Stomach smooth muscle (tissue), 2 donors: ENCODE measurements around the gene C11orf86.
"Not testable (repeated sequence)": the region's sequence is repeated elsewhere in the genome, so short reads cannot be mapped to it uniquely, and the experiment has no call there.

Experiments
- H3K27ac ChIP-seq: one replicate; pipeline ENCODE4 v1.7.0; 2013; ENCODE audit warnings: mild to moderate bottlenecking, low read length, inconsistent platforms
- H3K27me3 ChIP-seq, 2 donors: one replicate each; pipeline ENCODE4 v1.7.0; 2013; ENCODE audit warnings: low read length in 2 of 2; ENCODE audit not compliant: insufficient read depth in 2 of 2, control insufficient read depth in 1 of 2
- H3K36me3 ChIP-seq, 2 donors: one replicate each; pipeline ENCODE4 v1.7.0; 2013; ENCODE audit warnings: low read length in 2 of 2; ENCODE audit not compliant: control insufficient read depth in 2 of 2, insufficient read depth in 2 of 2
- H3K4me1 ChIP-seq: one replicate; pipeline ENCODE4 v1.7.0; 2013; ENCODE audit warnings: low read length; ENCODE audit not compliant: control insufficient read depth, insufficient read depth
- H3K4me3 ChIP-seq, 2 donors: one replicate each; pipeline ENCODE4 v1.7.0; 2013; ENCODE audit warnings: low read length in 2 of 2
- H3K9ac ChIP-seq, 2 donors: one replicate each; pipeline ENCODE4 v1.7.0; 2013; ENCODE audit warnings: low read length in 2 of 2, mild to moderate bottlenecking in 1 of 2
- H3K9me3 ChIP-seq, 2 donors: one replicate each; pipeline ENCODE4 v1.7.0; 2013; ENCODE audit warnings: low read length in 2 of 2; ENCODE audit not compliant: control insufficient read depth in 2 of 2
- donor health status: healthy.
- donor health status: Pancreatic carcinoma.

The C11orf86 gene

GRCh38 chr11:66978229-66978628 lies 3.1 kb downstream of the C11orf86 start:
- Histone ChIP-seq H3K4me1 (no peaks in the 10 kb centered on the region), H3K27me3 (peaks cover 2 to 3% of the 10 kb centered on the region in 2 donors), H3K27ac (no peak overlapping the region), H3K9me3 (peaks cover 0 to 3% of the 10 kb centered on the region in 2 donors), H3K9ac (no peak overlapping the region), H3K4me3 (no peak overlapping the region), H3K36me3 (no peaks in the 10 kb centered on the region)

DNA sequence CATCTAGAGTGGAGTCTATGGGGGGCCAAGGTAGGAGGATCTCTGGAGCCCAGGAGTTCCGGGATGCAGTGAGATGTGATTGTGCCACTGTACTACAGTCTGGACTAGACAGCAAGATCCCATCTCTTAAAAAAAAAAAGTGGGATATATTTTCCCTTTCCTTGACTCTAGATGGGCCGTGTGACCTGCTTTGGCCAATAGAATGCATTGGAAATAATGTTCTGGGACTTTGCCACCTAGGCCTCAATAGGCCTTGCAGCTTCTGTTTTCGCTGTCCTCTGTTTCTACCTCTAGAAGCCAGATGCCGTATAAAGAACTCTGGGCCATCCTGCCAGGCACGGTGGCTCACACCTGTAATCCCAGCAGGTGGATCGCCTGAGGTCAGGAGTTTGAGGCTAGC lies 3.6 kb downstream of the C11orf86 start:
- Histone ChIP-seq H3K4me1 (no peaks in the 10 kb centered on the region), H3K27me3 (peaks cover 2 to 3% of the 10 kb centered on the region in 2 donors), H3K27ac (no peak overlapping the region), H3K9ac (no peak overlapping the region), H3K36me3 (no peaks in the 10 kb centered on the region), H3K9me3 (peaks cover 0 to 3% of the 10 kb centered on the region in 2 donors), H3K4me3 (no peak overlapping the region)

DNA sequence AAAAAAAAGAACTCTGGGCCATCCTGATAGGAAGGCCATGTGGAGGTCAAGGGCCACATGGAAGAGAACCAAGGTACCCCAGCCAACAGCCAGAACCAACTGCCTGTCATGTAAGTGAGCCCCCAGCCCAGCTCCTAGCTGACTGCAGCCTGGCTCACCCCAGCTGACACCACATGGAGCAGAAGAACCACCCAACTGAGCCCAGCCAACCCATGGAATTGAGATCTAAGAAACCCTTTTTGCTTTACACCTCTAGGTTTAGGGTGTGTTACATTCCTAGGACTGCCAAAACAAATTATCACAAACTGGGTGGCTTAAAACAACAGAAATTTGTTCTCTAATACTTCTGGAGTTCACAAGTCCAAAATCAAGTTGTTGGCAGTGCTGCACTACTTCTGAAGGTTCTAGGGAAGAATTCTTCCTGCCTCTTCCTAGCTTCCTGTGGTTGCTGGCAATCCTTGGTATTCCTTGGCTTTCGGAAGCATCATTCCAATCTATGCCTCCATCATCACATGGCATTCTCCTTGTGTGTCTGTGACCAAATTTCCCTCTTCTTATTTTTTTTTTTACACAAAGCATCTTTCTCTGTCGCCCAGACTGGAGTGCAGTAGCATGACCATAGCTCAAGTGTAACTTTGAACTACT lies 4.4 kb downstream of the C11orf86 start:
- Histone ChIP-seq H3K9me3 (peaks cover 0 to 3% of the 10 kb centered on the region in 2 donors), H3K4me3 (no peak overlapping the region)

GRCh38 chr11:66981976-66982578 lies 7.0 kb downstream of the C11orf86 start:
- H3K27me3 ChIP-seq, result peaks cover 0 to 2% of the 10 kb centered on the region in 2 donors
- no peak overlapping the region for H3K27ac ChIP-seq
- no peaks in the 10 kb centered on the region for H3K36me3 ChIP-seq
- H3K9me3 ChIP-seq, result peaks cover 0 to 3% of the 10 kb centered on the region in 2 donors
- no peak overlapping the region for H3K9ac ChIP-seq
- H3K4me3 ChIP-seq, result no peak overlapping the region
- H3K4me1 ChIP-seq, result peaks cover 3% of the 10 kb centered on the region

More for the DNA sequence above, 4.4 kb downstream of the C11orf86 start:
- Histone ChIP-seq H3K9ac (no peak overlapping the region), H3K27ac (no peak overlapping the region), H3K4me1 (no peaks in the 10 kb centered on the region), H3K36me3 (no peaks in the 10 kb centered on the region), H3K27me3 (peaks cover 2 to 3% of the 10 kb centered on the region in 2 donors)

GRCh38 chr11:66983275-66983924 lies 8.3 kb downstream of the C11orf86 start:
- peaks cover 0 to 3% of the 10 kb centered on the region in 2 donors for H3K9me3 ChIP-seq
- H3K4me3 ChIP-seq, result no peak overlapping the region
- H3K9ac ChIP-seq, result no peak overlapping the region
- H3K27ac ChIP-seq, result no peak overlapping the region
- no peaks in the 10 kb centered on the region for H3K36me3 ChIP-seq
- H3K4me1 ChIP-seq, result peaks cover 3% of the 10 kb centered on the region
- H3K27me3 ChIP-seq, result peaks cover 0 to 2% of the 10 kb centered on the region in 2 donors

- no peak overlapping the region for H3K9ac ChIP-seq
- no peaks in the 10 kb centered on the region for H3K36me3 ChIP-seq
- peaks cover 0 to 2% of the 10 kb centered on the region in 2 donors for H3K27me3 ChIP-seq
- H3K4me1 ChIP-seq, result peaks cover 3% of the 10 kb centered on the region
- no peaks in the 10 kb centered on the region for H3K9me3 ChIP-seq
- no peak overlapping the region for H3K4me3 ChIP-seq
- no peak overlapping the region for H3K27ac ChIP-seq
These were observed 10.5 kb downstream of the C11orf86 start for GRCh38 chr11:66985508-66986177.

DNA sequence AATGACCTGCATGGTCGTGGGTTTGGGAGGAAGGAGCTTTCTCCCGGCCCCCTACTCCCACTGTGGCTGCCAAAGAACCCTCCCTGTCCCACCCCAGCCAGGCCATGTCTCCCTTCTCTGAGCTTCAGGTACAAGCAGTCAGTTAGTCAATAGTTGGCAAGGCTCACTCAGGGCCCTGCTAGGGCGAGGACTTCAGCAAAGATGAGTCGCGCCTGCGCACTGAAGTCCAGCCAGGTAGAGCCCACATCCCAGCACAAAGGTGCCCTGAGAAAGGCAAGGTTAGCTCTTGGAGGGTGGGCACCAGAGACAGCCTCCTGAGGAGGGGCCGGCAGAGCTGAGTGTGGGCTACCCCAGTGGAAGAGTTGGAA lies 11.1 kb downstream of the C11orf86 start:
- H3K4me1 ChIP-seq, result peaks cover 3% of the 10 kb centered on the region
- H3K36me3 ChIP-seq, result no peaks in the 10 kb centered on the region
- no peak overlapping the region for H3K4me3 ChIP-seq
- no peak overlapping the region for H3K27ac ChIP-seq
- H3K9ac ChIP-seq, result no peak overlapping the region
- H3K9me3 ChIP-seq, result no peaks in the 10 kb centered on the region
- peaks cover 0 to 2% of the 10 kb centered on the region in 2 donors for H3K27me3 ChIP-seq

GRCh38 chr11:66987158-66987620 lies 12.1 kb downstream of the C11orf86 start:
- H3K27ac ChIP-seq, result no peak overlapping the region

GRCh38 chr11:66987924-66988637 lies 13.0 kb downstream of the C11orf86 start:
- no peaks in the 10 kb centered on the region for H3K36me3 ChIP-seq

More at GRCh38 chr11:66987158-66987620, 12.1 kb downstream of the C11orf86 start:
- no peak overlapping the region for H3K4me3 ChIP-seq
- no peak overlapping the region for H3K9ac ChIP-seq
- H3K4me1 ChIP-seq, result peaks cover 3% of the 10 kb centered on the region
- no peaks in the 10 kb centered on the region for H3K36me3 ChIP-seq
- H3K9me3 ChIP-seq, result no peaks in the 10 kb centered on the region
- H3K27me3 ChIP-seq, result peaks cover 0 to 2% of the 10 kb centered on the region in 2 donors

GRCh38 chr11:66988741-66989140 lies 13.6 kb downstream of the C11orf86 start:
- H3K4me3 ChIP-seq, result not testable (repeated sequence)

More at GRCh38 chr11:66987924-66988637, 13.0 kb downstream of the C11orf86 start:
- H3K27me3 ChIP-seq, result peaks cover 0 to 2% of the 10 kb centered on the region in 2 donors
- H3K4me1 ChIP-seq, result peaks cover 3% of the 10 kb centered on the region
- no peaks in the 10 kb centered on the region for H3K9me3 ChIP-seq
- H3K27ac ChIP-seq, result no peak overlapping the region
- H3K4me3 ChIP-seq, result no peak overlapping the region
- H3K9ac ChIP-seq, result no peak overlapping the region

More at GRCh38 chr11:66988741-66989140, 13.6 kb downstream of the C11orf86 start:
- not testable (repeated sequence) for H3K9ac ChIP-seq, H3K4me1 ChIP-seq, H3K36me3 ChIP-seq, H3K27ac ChIP-seq, H3K9me3 ChIP-seq, H3K27me3 ChIP-seq
